Endothelial cell of umbilical vein (primary cell): ENCODE data around the gene MRPS11. TPM values are rescaled to one million over a fixed set of nuclear protein-coding genes. Genes with fewer than 3 reads are reported as not detected.

Experiments used
- BruUV-seq: library from RNA; stranded (reverse); fragments of 400-500 nt; replicated peaks from 2 replicates; lab custom pipeline; 2021; lab: Mats Ljungman, UMichigan
- CTCF ChIA-PET: fragments of 300-600, 350-600 bp; sonication (Branson Sonifier 250); formaldehyde crosslinking; loops from one replicate; lab custom pipeline; 2021; ENCODE audit warnings: antibody characterized with exemption, inconsistent platforms; lab: Charles Lee
- POLR2A ChIA-PET: fragments of 300-600, 350-600 bp; sonication (Branson Sonifier 250); formaldehyde crosslinking; loops from one replicate; lab custom pipeline; 2021; ENCODE audit warnings: antibody characterized with exemption, inconsistent platforms; lab: Charles Lee
- DNase-seq: peaks from one replicate; pipeline ENCODE4 v3.0.0-alpha.2; 2011; ENCODE audit warnings: low read depth, low spot score
- FAIRE-seq: peaks from 2 replicates; lab custom pipeline; 2011; peaks lifted over from hg19 to GRCh38; lab: Jason Lieb, UNC
- H2AFZ ChIP-seq: 2 replicates; pipeline ENCODE4 v1.6.0; 2012; ENCODE audit warnings: low read depth, low read length, control low read depth, inconsistent platforms
- H3K27ac ChIP-seq: 2 replicates; pipeline ENCODE4 v1.5.1; 2011; ENCODE audit warnings: low read depth, mild to moderate bottlenecking, control low read depth, low read length, moderate library complexity; ENCODE audit not compliant: insufficient read depth
- H3K27me3 ChIP-seq, 2 experiments: 2 replicates each; pipeline versions ENCODE4 v1.6.0 to v1.6.1; 2011; ENCODE audit warnings: low read length in 2 of 2, mixed read lengths in 1 of 2; ENCODE audit not compliant: control insufficient read depth in 2 of 2, insufficient read depth in 2 of 2
- H3K36me3 ChIP-seq, 2 experiments: 2 replicates in 1 of 2; 3 replicates in 1 of 2; pipeline ENCODE4 v1.5.1; 2011; ENCODE audit warnings: low read length in 2 of 2, mild to moderate bottlenecking in 1 of 2, moderate library complexity in 1 of 2; ENCODE audit not compliant: control insufficient read depth in 2 of 2, insufficient read depth in 2 of 2; ENCODE audit errors: extremely low read depth in 1 of 2
- H3K4me1 ChIP-seq: 3 replicates; pipeline ENCODE4 v1.5.1; 2011; ENCODE audit warnings: mild to moderate bottlenecking, low read length; ENCODE audit not compliant: control insufficient read depth, insufficient read depth; ENCODE audit errors: extremely low read depth
- H3K4me2 ChIP-seq: 2 replicates; pipeline ENCODE4 v1.6.1; 2011; ENCODE audit warnings: low read length, control low read depth, mixed read lengths; ENCODE audit not compliant: insufficient read depth
- H3K4me3 ChIP-seq, 3 experiments: fragments of 200-600 bp in 1 of 3; sonication (generic), shearing (Covaris generic) in 1 of 3; replicated peaks in 1 of 3; 2 replicates each; pipeline ENCODE4 v1.5.1; 2011 to 2016; ENCODE audit warnings: control low read depth in 3 of 3, low read length in 3 of 3, mild to moderate bottlenecking in 2 of 3, inconsistent platforms in 1 of 3, low read depth in 1 of 3, moderate library complexity in 1 of 3; ENCODE audit not compliant: insufficient read depth in 1 of 3
- H3K79me2 ChIP-seq: 2 replicates; pipeline ENCODE4 v1.6.0; 2012; ENCODE audit warnings: low read length, inconsistent platforms; ENCODE audit not compliant: control insufficient read depth, insufficient read depth
- H3K9ac ChIP-seq: replicated peaks from 2 replicates; pipeline ENCODE3; 2011; ENCODE audit warnings: low read length, control low read depth; ENCODE audit not compliant: insufficient read depth; ENCODE audit errors: extremely low read depth
- H3K9me1 ChIP-seq: replicated peaks from 3 replicates; pipeline ENCODE4 v1.6.0; 2011; ENCODE audit warnings: mild to moderate bottlenecking, low read length; ENCODE audit not compliant: control insufficient read depth, insufficient read depth; ENCODE audit errors: extremely low read depth
- H3K9me3 ChIP-seq: replicated peaks from 2 replicates; pipeline ENCODE4 v1.5.1; 2012; ENCODE audit warnings: low read length, inconsistent platforms; ENCODE audit not compliant: control insufficient read depth, insufficient read depth
- H4K20me1 ChIP-seq: replicated peaks from 2 replicates; pipeline ENCODE3; 2011; ENCODE audit warnings: mild to moderate bottlenecking, low read length; ENCODE audit not compliant: control insufficient read depth, insufficient read depth; ENCODE audit errors: extremely low read depth
- EZH2 ChIP-seq: IDR thresholded peaks from 2 replicates; pipeline ENCODE4 v1.6.1; 2012; ENCODE audit warnings: borderline replicate concordance, low read depth, mild to moderate bottlenecking, moderate library complexity, low read length, inconsistent platforms; ENCODE audit not compliant: severe bottlenecking
- MAX ChIP-seq: IDR thresholded peaks from 2 replicates; pipeline ENCODE4 v1.6.1; 2011; ENCODE audit not compliant: insufficient read depth, insufficient read length
- dilution Hi-C: fragments of 300-500 bp; cut with MboI; formaldehyde crosslinking; loops from one replicate; pipeline ENCODE4 v1.15.0; 2019; ENCODE audit warnings: low sequenced_read_pairs; ENCODE audit not compliant: extremely low pct_ligation_motif_present
- intact Hi-C: fragments of 100-400 bp; cut with micrococcal nuclease; formaldehyde crosslinking; loops from one replicate; pipeline ENCODE4 v1.10.0; 2022
- polyA plus RNA-seq, 4 experiments: library from polyadenylated mRNA; depleted of rRNA in 3 of 4; stranded (reverse) in 3 of 4; unstranded in 1 of 4; fragments of >200 nt; gene quantifications; 2 replicates each; pipeline versions ENCODE4 v1.2.1 to v1.2.3, GENCODE V29; 2011 to 2012; ENCODE audit warnings: missing spikeins in 1 of 4
- total RNA-seq: library from RNA; stranded (reverse); gene quantifications from 2 replicates; pipeline ENCODE4 v1.2.3, GENCODE V29; 2021
- TF ChIP-seq, protein P1 (sequence below), 2 donors: IDR thresholded peaks; 1 replicate in 1 of 2; 2 replicates in 1 of 2; pipeline ENCODE4 v1.5.1; 2011; ENCODE audit warnings: low read length in 2 of 2, mild to moderate bottlenecking in 2 of 2, moderate library complexity in 2 of 2, control low read depth in 1 of 2, inconsistent platforms in 1 of 2, low read depth in 1 of 2; ENCODE audit not compliant: insufficient read depth in 1 of 2; ENCODE audit errors: extremely low read depth in 1 of 2

Gene MRPS11
- total and polyA plus RNA-seq, 2 donors (not counting 3 experiments of a cell fraction or from before 2014, with no cell fraction given): 66.3 to 97.9 TPM

- intact Hi-C loops: loop anchor here (10.0 kb wide), 2 partner anchors 122 to 182 kb away; no protein-coding TSS in a partner anchor
- Histone ChIP-seq H3K4me3 (no peak overlapping the region), H3K27me3 (no peaks in the 10 kb centered on the region), H3K9me1 (no peaks in the 10 kb centered on the region), H2AFZ (no peak overlapping the region), H3K36me3 (peaks cover 5 to 17% of the 10 kb centered on the region in 2 experiments), H3K9me3 (no peaks in the 10 kb centered on the region), H3K4me1 (peaks cover 15% of the 10 kb centered on the region), H3K9ac (no peak overlapping the region), H4K20me1 (no peaks in the 10 kb centered on the region), H3K4me2 (no peak overlapping the region), H3K27ac (no peak overlapping the region), H3K79me2 (no peaks in the 10 kb centered on the region)
- CTCF ChIA-PET: interaction anchor here (4.6 kb wide), 1 partner anchor 10 kb away, joined by 26 read pairs; the partner anchor contains the start of genes MRPL46 and MRPS11
- FAIRE-seq: no peak
- BruUV-seq: no TSS peak
- DNase-seq: no peak
- dilution Hi-C loops: no loop called here
- TF ChIP-seq, protein P1, sequence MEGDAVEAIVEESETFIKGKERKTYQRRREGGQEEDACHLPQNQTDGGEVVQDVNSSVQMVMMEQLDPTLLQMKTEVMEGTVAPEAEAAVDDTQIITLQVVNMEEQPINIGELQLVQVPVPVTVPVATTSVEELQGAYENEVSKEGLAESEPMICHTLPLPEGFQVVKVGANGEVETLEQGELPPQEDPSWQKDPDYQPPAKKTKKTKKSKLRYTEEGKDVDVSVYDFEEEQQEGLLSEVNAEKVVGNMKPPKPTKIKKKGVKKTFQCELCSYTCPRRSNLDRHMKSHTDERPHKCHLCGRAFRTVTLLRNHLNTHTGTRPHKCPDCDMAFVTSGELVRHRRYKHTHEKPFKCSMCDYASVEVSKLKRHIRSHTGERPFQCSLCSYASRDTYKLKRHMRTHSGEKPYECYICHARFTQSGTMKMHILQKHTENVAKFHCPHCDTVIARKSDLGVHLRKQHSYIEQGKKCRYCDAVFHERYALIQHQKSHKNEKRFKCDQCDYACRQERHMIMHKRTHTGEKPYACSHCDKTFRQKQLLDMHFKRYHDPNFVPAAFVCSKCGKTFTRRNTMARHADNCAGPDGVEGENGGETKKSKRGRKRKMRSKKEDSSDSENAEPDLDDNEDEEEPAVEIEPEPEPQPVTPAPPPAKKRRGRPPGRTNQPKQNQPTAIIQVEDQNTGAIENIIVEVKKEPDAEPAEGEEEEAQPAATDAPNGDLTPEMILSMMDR (IDR thresholded peaks at IDR 0.05; ENCODE audit: extremely low read depth in 1 of 2, insufficient read depth in 1 of 2, low read depth in 1 of 2, low read length in 2 of 2): no peak
- TF ChIP-seq EZH2 (no peak), MAX (no peak)
- POLR2A ChIA-PET: no interaction called here
These were observed 10.8 kb upstream of the MRPS11 start for GRCh38 chr15:88456733-88457132.
